Measurements from ENCODE around the gene PCNA.

GRCh38 chr20:5159928-5160327 lies 40.2 kb upstream of the PCNA start:
- no peak for TF ChIP-seq CTCF (IDR thresholded peaks at IDR 0.05)
- TF ChIP-seq POLR2AphosphoS5 (IDR thresholded peaks at IDR 0.05), result no peak
- TF ChIP-seq POLR2A (IDR thresholded peaks at IDR 0.05), result no peak

Measured in prostate gland (tissue), 2 donors.